Activated T-helper 1 cell treated with anti-CD3 and anti-CD28 coated beads, Interleukin-12 subunit alpha, Interleukin-12 subunit beta, Interleukin-2, Interleukin-4 antibody, amounts not matched to agents 30 ng/mL and 10 ng/mL and 1 ng/mL, durations not matched to agents 14 hours and 24 hours and 36 hours (primary cell): Measurements from ENCODE around the gene THG1L. TPM values are rescaled to one million over a fixed set of nuclear protein-coding genes. Genes with fewer than 3 reads are reported as not detected.
"Not testable (repeated sequence)": the region's sequence is repeated elsewhere in the genome, so short reads cannot be mapped to it uniquely, and the experiment has no call there.

Experiments used
- DNase-seq: peaks from one replicate; pipeline ENCODE4 v3.0.0; 2021; ENCODE audit warnings: low spot score
- H3K27ac Mint-ChIP-seq: one replicate; pipeline ENCODE4 v1.8.0; 2021; ENCODE audit warnings: mild to moderate bottlenecking, mixed read lengths
- H3K27me3 Mint-ChIP-seq: one replicate; pipeline ENCODE4 v1.8.0; 2022; ENCODE audit warnings: mild to moderate bottlenecking, moderate library complexity, mixed read lengths; ENCODE audit not compliant: insufficient read depth
- H3K36me3 Mint-ChIP-seq: one replicate; pipeline ENCODE4 v1.8.0; 2021; ENCODE audit warnings: low read depth, mixed read lengths
- H3K4me1 Mint-ChIP-seq: one replicate; pipeline ENCODE4 v1.8.0; 2021; ENCODE audit warnings: low read depth, mixed read lengths
- H3K4me3 Mint-ChIP-seq: one replicate; pipeline ENCODE4 v1.8.0; 2021; ENCODE audit warnings: mild to moderate bottlenecking, moderate library complexity, mixed read lengths
- H3K9me3 Mint-ChIP-seq: one replicate; pipeline ENCODE4 v1.8.0; 2021; ENCODE audit warnings: mixed read lengths
- intact Hi-C: fragments of 100-400 bp; cut with micrococcal nuclease; formaldehyde crosslinking; loops from one replicate; pipeline ENCODE4 v1.15.1; 2024
- total RNA-seq: library from RNA; stranded (reverse); gene quantifications from 2 replicates; pipeline ENCODE4 v1.2.3, GENCODE V29; 2022

Gene THG1L
- 26.8 and 30.1 TPM in 2 replicates for total RNA-seq

DNA sequence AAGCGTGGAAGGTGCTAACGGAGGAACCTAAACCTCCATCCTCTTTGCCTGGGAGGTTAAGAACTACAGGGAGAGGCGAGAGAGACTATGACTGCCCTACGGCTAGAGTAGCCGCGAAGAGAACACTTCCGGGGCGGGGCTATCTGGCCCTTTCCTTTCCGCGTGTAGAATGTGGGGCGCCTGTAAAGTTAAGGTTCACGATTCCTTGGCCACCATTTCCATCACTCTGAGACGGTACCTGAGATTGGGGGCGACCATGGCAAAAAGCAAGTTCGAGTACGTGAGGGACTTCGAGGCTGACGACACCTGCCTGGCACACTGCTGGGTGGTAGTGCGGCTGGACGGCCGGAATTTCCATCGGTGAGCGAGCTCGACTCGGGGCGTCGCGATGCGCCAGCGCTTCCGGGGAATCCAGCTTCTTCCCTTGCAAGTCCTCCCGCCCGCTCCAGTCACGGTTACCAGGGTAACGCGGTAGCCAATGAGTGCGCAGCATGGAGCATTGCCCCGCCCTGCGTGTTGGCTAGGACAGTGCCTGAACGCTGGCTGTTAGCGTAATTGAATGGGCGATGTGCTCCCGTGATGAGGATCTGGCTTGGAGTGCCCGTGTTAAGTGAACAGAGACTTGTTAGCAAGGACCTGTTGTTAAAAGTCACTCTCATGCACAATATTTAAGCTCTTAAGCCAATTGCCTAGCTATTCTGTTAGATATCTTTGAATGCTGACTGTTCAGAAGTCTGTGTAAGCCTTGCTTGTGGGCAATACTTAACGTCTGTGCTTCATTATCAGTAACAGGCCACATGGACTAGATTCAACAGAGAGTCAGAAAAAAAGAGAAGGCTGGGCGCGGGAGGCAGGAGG lies at the start of gene THG1L:
TSS of gene THG1L (plus strand) at position 149 of the 858 bp plus-strand sequence. CDS start at position 170, 21 bp downstream.
- H3K27ac Mint-ChIP-seq = peak within 1 kb of the TSS; percentile 97
- H3K9me3 Mint-ChIP-seq = no peaks in the 10 kb centered on the region
- peak; percentile 97 for DNase-seq
- H3K36me3 Mint-ChIP-seq = peaks cover 15% of the 10 kb centered on the region
- H3K4me3 Mint-ChIP-seq = peak within 1 kb of the TSS; percentile 88
- no peaks in the 10 kb centered on the region for H3K27me3 Mint-ChIP-seq
- intact Hi-C loops = loop anchor here (1.0 to 5.0 kb wide), 12 partner anchors 12 to 1531 kb away; partner anchors contain the start of genes C5orf52, CLINT1, CYFIP2 and LSM11
- peaks cover 37% of the 10 kb centered on the region for H3K4me1 Mint-ChIP-seq

GRCh38 chr5:157682257-157682656 lies 49.0 kb upstream of the THG1L start:
- H3K27ac Mint-ChIP-seq = no peak overlapping the region
- no peaks in the 10 kb centered on the region for H3K9me3 Mint-ChIP-seq
- DNase-seq = no peak
- intact Hi-C loops = no loop called here
- H3K4me1 Mint-ChIP-seq = no peaks in the 10 kb centered on the region
- H3K4me3 Mint-ChIP-seq = no peak overlapping the region
- H3K36me3 Mint-ChIP-seq = no peaks in the 10 kb centered on the region
- H3K27me3 Mint-ChIP-seq = no peaks in the 10 kb centered on the region

DNA sequence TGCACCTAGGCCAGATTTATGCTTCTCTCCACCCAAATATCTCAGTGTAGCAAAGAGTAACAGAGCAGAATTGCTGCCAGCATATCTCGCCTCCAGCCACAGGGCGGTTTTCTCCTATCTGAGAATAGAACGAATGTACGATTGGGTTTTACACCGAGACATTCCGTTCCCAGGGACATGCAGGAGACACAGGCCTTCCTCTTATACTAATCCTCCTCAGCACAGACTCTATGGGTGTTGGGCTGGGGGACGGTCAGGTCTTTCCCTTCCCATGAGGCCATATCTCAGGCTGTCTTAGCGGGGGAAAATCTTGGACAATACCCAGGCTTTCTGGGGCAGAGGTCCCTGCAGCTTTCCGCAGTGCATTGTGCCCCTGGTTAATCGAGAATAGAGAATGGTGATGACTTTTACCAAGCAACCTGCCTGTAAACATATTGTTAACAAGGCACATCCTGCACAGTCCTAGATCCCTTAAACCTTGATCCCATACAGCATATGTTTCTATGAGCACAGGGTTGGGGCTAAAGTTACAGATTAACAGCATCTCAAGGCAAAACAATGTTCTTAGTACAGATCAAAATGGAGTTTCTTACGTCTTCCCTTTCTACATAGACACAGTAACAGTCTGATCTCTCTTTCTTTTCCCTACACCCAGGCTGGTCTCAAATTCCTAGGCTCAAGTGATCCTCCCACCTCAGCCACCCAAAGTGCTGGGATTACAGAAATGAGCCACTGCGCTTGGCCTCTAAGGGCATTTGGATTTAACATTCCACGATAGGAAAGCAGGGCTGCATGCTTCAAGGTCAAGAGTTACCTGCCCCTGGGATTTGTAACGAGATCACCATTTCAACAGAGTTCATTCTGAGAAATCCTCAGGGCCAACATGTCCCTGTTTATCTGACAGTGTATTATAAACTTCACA lies 44.7 kb upstream of the THG1L start:
- H3K36me3 Mint-ChIP-seq, H3K4me3 Mint-ChIP-seq, H3K27me3 Mint-ChIP-seq, H3K4me1 Mint-ChIP-seq, H3K27ac Mint-ChIP-seq, DNase-seq, H3K9me3 Mint-ChIP-seq, intact Hi-C loops: not testable (repeated sequence)

DNA sequence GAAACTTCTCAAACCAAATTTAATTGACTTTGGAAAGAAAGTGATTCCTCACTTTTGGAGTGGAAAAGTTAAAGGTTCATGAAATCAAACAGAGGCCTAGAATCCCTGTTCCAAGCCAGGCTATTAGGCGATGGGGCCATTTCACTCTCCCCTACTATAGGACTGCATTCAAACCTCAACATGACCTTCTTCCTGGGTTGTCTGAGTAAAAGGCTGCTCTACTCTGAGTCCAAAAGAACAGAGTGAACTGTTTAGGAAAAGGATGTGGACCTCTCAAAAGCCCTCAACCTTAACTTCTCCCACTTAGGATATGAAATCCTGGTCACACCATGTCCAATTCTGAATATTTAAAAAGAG lies 44.0 kb upstream of the THG1L start:
- Mint-ChIP-seq H3K36me3 (no peaks in the 10 kb centered on the region), H3K4me1 (no peaks in the 10 kb centered on the region), H3K27me3 (no peaks in the 10 kb centered on the region), H3K27ac (no peak overlapping the region), H3K9me3 (peaks cover 3% of the 10 kb centered on the region), H3K4me3 (no peak overlapping the region)
- intact Hi-C loops = no loop called here
- DNase-seq = no peak

DNA sequence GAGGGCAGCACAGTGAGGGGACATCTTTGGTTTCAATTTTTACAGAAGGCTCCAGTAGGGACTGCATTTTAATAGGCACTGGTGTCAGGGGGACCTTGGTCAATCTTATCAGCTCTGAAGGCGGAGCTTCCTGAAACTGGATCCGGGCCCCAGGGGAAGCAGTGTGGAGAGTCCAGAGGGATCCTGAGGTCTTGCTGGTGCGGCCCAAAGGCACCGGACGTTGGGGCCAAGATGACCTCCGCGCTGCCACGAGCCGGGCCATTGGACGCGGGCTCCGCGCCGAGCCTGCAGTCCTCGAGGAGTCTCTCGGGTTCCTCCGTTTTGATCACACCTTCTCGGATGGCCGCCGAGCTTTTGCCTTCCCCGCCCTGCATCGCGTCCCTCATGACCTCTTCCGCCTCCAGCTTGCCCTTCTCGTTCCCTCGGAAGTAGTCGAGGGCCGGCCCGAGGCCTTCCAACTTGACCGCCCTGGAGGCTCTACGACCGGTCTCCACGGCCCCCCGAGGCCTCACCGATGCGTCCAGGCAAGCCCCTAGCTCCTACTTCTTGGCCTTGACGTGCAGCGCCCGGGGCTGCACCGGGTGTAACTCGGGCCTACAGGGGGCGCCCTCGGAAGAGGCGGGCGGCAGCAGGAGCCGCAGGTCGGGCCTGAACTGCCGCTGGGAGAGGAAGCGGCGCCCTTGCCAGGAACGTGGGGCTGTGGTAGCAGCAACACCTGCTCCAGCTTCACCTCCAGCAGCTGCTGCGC lies 41.1 kb upstream of the THG1L start:
- no peak for DNase-seq
- Mint-ChIP-seq H3K9me3 (peaks cover 7% of the 10 kb centered on the region), H3K27me3 (no peaks in the 10 kb centered on the region), H3K4me1 (no peaks in the 10 kb centered on the region), H3K27ac (no peak overlapping the region), H3K4me3 (no peak overlapping the region), H3K36me3 (no peaks in the 10 kb centered on the region)
- intact Hi-C loops = no loop called here

DNA sequence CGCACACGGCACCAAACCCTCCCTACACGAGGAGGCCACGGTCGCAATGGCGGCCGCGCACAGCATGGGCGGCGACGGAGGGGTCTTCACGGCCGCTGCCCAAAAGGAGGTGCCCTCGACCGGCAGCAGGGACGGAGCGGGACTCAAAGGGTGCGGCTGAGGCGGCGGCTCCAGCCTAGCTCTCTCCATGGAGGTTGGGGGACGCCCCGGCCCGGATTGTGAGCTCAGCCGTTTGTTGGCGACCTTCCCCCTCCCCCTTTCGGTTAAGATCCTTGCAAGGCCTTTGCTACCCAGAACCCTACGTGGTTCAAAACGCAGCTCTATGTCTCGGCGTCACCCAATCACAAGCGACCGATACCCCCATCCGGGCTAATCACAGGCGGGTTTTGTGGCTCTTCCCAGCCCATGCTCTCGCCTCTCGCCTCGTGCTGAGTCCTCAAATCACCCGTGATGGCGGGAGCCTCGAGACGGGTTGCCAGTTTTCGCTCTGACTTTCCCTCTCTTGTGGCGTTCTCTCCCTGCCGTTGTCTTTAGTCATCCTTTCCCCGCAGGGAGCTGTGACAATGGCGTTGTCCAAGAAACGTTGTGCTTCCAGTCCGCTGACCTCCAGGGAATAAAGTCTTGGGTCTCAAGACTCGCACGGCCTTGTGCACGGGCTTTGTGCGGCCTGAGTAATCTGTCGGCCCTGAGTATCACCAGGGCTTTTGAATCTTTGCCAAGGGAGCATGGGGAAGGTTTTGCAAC lies 40.4 kb upstream of the THG1L start:
- intact Hi-C loops = no loop called here
- DNase-seq = no peak
- Mint-ChIP-seq H3K4me1 (no peaks in the 10 kb centered on the region), H3K27me3 (no peaks in the 10 kb centered on the region), H3K4me3 (no peak overlapping the region), H3K27ac (no peak overlapping the region), H3K36me3 (no peaks in the 10 kb centered on the region), H3K9me3 (peaks cover 7% of the 10 kb centered on the region)

DNA sequence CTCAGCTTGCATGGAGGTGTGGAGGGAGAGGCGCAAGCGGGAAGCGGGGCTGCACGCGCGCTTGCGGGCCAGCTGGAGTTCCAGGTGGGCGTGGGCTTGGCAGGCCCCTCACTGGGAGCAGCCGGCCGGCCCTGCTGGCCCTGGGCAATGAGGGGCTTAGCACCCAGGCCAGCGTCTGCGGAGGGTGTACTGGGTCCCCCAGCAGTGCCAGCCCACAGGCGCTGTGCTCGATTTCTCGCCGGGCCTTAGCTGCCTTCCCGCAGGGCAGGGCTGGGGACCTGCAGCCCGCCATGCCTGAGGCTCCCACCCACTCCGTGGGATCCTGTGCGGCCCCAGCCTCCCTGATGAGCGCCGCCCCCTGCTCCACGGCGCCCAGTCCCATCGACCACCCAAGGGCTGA lies 37.4 kb upstream of the THG1L start:
- not testable (repeated sequence) for DNase-seq, H3K4me1 Mint-ChIP-seq

DNA sequence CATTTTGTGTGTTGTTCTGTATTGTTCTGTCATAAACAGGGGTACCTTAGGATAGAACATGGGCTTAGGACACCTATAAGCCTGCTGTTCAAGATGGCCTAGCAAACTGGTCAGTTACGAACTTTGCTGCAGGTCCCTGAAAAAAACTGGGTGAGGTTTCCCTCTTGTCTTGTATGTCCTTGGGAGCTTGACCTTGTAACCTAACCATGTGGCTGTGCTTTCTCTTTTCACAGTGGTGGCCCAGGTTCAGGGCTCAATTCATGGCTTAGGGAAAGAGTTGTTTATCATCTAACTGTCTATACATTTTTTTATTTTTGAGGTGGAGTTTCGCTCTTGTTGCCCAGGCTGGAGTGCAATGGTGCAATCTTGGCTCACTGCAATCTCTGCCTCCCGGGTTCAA lies 35.1 kb upstream of the THG1L start:
- H3K4me1 Mint-ChIP-seq, intact Hi-C loops, H3K27ac Mint-ChIP-seq, H3K36me3 Mint-ChIP-seq, H3K27me3 Mint-ChIP-seq, H3K4me3 Mint-ChIP-seq, DNase-seq: not testable (repeated sequence)
- peaks cover 23% of the 10 kb centered on the region for H3K9me3 Mint-ChIP-seq

More for the DNA sequence above, 37.4 kb upstream of the THG1L start:
- H3K27ac Mint-ChIP-seq, intact Hi-C loops, H3K36me3 Mint-ChIP-seq, H3K4me3 Mint-ChIP-seq, H3K27me3 Mint-ChIP-seq: not testable (repeated sequence)
- peaks cover 13% of the 10 kb centered on the region for H3K9me3 Mint-ChIP-seq

- H3K36me3 Mint-ChIP-seq, H3K27me3 Mint-ChIP-seq, DNase-seq, H3K4me1 Mint-ChIP-seq, intact Hi-C loops, H3K27ac Mint-ChIP-seq, H3K4me3 Mint-ChIP-seq: not testable (repeated sequence)
- H3K9me3 Mint-ChIP-seq = peaks cover 22% of the 10 kb centered on the region
Observed at GRCh38 chr5:157698674-157699073, 32.5 kb upstream of the THG1L start.

DNA sequence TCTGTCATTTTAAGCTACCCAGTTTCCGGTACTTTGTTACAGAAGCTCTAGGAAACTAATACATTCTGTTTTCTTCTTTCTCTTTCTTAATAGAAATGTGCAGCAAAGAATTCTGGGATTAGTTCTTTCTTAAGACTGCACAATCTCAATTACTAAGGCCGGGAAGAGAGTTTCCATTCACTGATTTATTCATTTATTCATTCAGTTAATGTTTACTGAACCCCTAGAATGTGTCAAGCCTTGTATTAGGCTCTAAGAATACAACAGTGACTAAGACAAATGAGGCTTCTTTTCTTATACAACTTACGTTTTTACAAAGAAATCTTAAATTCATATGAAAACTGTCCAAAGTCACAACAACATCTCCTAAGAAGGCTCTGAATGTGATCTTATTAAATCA lies 27.5 kb upstream of the THG1L start:
- H3K4me3 Mint-ChIP-seq = no peak overlapping the region
- intact Hi-C loops = no loop called here
- peaks cover 25% of the 10 kb centered on the region for H3K27me3 Mint-ChIP-seq
- H3K9me3 Mint-ChIP-seq = peaks cover 16% of the 10 kb centered on the region
- no peaks in the 10 kb centered on the region for H3K4me1 Mint-ChIP-seq
- peaks cover 2% of the 10 kb centered on the region for H3K36me3 Mint-ChIP-seq
- no peak overlapping the region for H3K27ac Mint-ChIP-seq
- DNase-seq = no peak

DNA sequence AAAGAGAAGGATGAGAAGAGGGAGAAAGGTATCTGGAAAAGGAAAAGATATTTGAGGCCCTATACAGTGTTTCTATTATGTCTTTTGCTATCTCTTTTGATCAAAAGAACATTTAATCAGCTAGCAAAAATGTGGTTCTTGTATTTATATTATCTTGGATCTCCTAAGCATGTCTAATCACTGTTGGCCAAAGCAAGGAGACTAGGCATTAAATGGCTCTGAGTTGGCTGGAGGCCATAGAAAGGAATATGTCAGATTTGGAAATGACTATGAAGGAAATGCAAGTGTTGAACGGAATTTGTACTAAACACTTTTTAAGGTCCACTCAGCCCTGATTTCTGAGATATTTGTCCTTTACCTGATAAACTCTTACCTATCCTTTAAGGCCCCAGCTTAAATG lies 22.4 kb upstream of the THG1L start:
- H3K4me1 Mint-ChIP-seq = peaks cover 18% of the 10 kb centered on the region
- no peaks in the 10 kb centered on the region for H3K9me3 Mint-ChIP-seq
- H3K27ac Mint-ChIP-seq = no peak overlapping the region
- DNase-seq = no peak
- H3K4me3 Mint-ChIP-seq = no peak overlapping the region
- peaks cover 2% of the 10 kb centered on the region for H3K36me3 Mint-ChIP-seq
- intact Hi-C loops = no loop called here
- H3K27me3 Mint-ChIP-seq = peaks cover 16% of the 10 kb centered on the region

- Mint-ChIP-seq H3K4me3 (no peak overlapping the region), H3K36me3 (peaks cover 2% of the 10 kb centered on the region), H3K27me3 (peaks cover 12% of the 10 kb centered on the region), H3K9me3 (no peaks in the 10 kb centered on the region), H3K4me1 (peaks cover 22% of the 10 kb centered on the region), H3K27ac (no peak overlapping the region)
- DNase-seq = no peak
- intact Hi-C loops = no loop called here
Observed at GRCh38 chr5:157709346-157709745, 21.9 kb upstream of the THG1L start.
